Measurements from ENCODE around the gene ZBTB21.
"Not testable (repeated sequence)": the region's sequence is repeated elsewhere in the genome, so short reads cannot be mapped to it uniquely, and the experiment has no call there.

ZBTB21 gene

GRCh38 chr21:41967708-41968107 is 42.5 kb downstream of the ZBTB21 start:
- DNase-seq (ENCODE audit: low spot score) = no peak

- no peak for DNase-seq (ENCODE audit: low spot score)
Measured at GRCh38 chr21:41966872-41967621, 43.1 kb downstream of the ZBTB21 start.

GRCh38 chr21:41966041-41966833 is 43.9 kb downstream of the ZBTB21 start:
- no peak for DNase-seq (ENCODE audit: low spot score)

GRCh38 chr21:41965461-41966013 is 44.6 kb downstream of the ZBTB21 start:
- no peak for DNase-seq (ENCODE audit: low spot score)

GRCh38 chr21:41965045-41965444 is 45.1 kb downstream of the ZBTB21 start:
- no peak for DNase-seq (ENCODE audit: low spot score)

- no peak for DNase-seq (ENCODE audit: low spot score)
Measured at GRCh38 chr21:41964171-41964570, 46.0 kb downstream of the ZBTB21 start.

GRCh38 chr21:41962425-41962966 is 47.7 kb downstream of the ZBTB21 start:
- DNase-seq (ENCODE audit: low spot score) = no peak

GRCh38 chr21:41961753-41962152 is 48.4 kb downstream of the ZBTB21 start:
- DNase-seq (ENCODE audit: low spot score) = no peak

- DNase-seq (ENCODE audit: low spot score) = no peak
Measured at GRCh38 chr21:41961282-41961701, 48.9 kb downstream of the ZBTB21 start.

GRCh38 chr21:41960386-41960785 is 49.8 kb downstream of the ZBTB21 start:
- DNase-seq (ENCODE audit: low spot score) = no peak

GRCh38 chr21:41959697-41960096 is 50.5 kb downstream of the ZBTB21 start:
- DNase-seq (ENCODE audit: low spot score) = not testable (repeated sequence)

GRCh38 chr21:41958886-41959563 is 51.1 kb downstream of the ZBTB21 start:
- DNase-seq (ENCODE audit: low spot score) = no peak

GRCh38 chr21:41957991-41958766 is 52.0 kb downstream of the ZBTB21 start:
- peak; percentile 64 for DNase-seq (ENCODE audit: low spot score)

GRCh38 chr21:41956926-41957729 is 53.0 kb downstream of the ZBTB21 start:
- peak; percentile 6 for DNase-seq (ENCODE audit: low spot score)

- DNase-seq (ENCODE audit: low spot score) = no peak
Measured at GRCh38 chr21:41955516-41955915, 54.6 kb downstream of the ZBTB21 start.

- no peak for DNase-seq (ENCODE audit: low spot score)
Measured at GRCh38 chr21:41954654-41955499, 55.3 kb downstream of the ZBTB21 start.

- DNase-seq (ENCODE audit: low spot score) = peak; percentile 77
Measured at GRCh38 chr21:41953831-41954653, 56.1 kb downstream of the ZBTB21 start, which contains the start of gene C2CD2. C2CD2 (minus strand) TSS chr21:41954018; CDS start chr21:41953648, 370 bp downstream.

- DNase-seq (ENCODE audit: low spot score) = no peak
Measured at GRCh38 chr21:41953249-41953830, 56.8 kb downstream of the ZBTB21 start.
